GM06990 (cell line): ENCODE results near the gene SEC14L1.

ENCODE experiments used
- DNase-seq: peaks from one replicate; pipeline ENCODE4 v3.0.0-alpha.2; 2011; ENCODE audit not compliant: insufficient read length; ENCODE audit errors: extremely low read depth
- H3K27me3 ChIP-seq: replicated peaks from 2 replicates; pipeline ENCODE4 v1.6.0; 2011; ENCODE audit warnings: low read length; ENCODE audit not compliant: control insufficient read depth, insufficient read depth
- H3K36me3 ChIP-seq: 2 replicates; pipeline ENCODE4 v1.5.1; 2011; ENCODE audit warnings: low read length; ENCODE audit not compliant: control insufficient read depth, insufficient read depth
- H3K4me3 ChIP-seq: replicated peaks from 2 replicates; pipeline ENCODE4 v1.5.1; 2011; ENCODE audit warnings: low read depth, mild to moderate bottlenecking, control low read depth, low read length
- CTCF ChIP-seq: IDR thresholded peaks from 2 replicates; pipeline ENCODE4 v1.5.1; 2011; ENCODE audit warnings: low read length, control low read depth, mild to moderate bottlenecking, inconsistent platforms; ENCODE audit not compliant: insufficient read depth, poor library complexity, severe bottlenecking

Gene SEC14L1

GRCh38 chr17:77257169-77257568 is 116.4 kb downstream of the SEC14L1 start:
- H3K27me3 ChIP-seq = peaks cover 1% of the 10 kb centered on the region; the same call in 1 of the 2 replicates
- no peak for TF ChIP-seq CTCF
- no peak overlapping the region for H3K4me3 ChIP-seq
- no peaks in the 10 kb centered on the region for H3K36me3 ChIP-seq
- DNase-seq = no peak

GRCh38 chr17:77257596-77258458 is 117.1 kb downstream of the SEC14L1 start:
- TF ChIP-seq CTCF = no peak
- H3K27me3 ChIP-seq = peaks cover 1% of the 10 kb centered on the region; the same call in 1 of the 2 replicates
- DNase-seq = no peak
- no peak overlapping the region for H3K4me3 ChIP-seq
- H3K36me3 ChIP-seq = no peaks in the 10 kb centered on the region

- TF ChIP-seq CTCF = no peak
- DNase-seq = no peak
- H3K27me3 ChIP-seq = peaks cover 1% of the 10 kb centered on the region; the same call in 1 of the 2 replicates
- no peaks in the 10 kb centered on the region for H3K36me3 ChIP-seq
- no peak overlapping the region for H3K4me3 ChIP-seq
These were observed 117.9 kb downstream of the SEC14L1 start for GRCh38 chr17:77258638-77259037.

GRCh38 chr17:77264617-77265230 is 124.0 kb downstream of the SEC14L1 start:
- no peak for TF ChIP-seq CTCF
- Histone ChIP-seq H3K27me3 (no peaks in the 10 kb centered on the region), H3K4me3 (no peak overlapping the region), H3K36me3 (no peaks in the 10 kb centered on the region)
- no peak for DNase-seq

- H3K27me3 ChIP-seq = no peaks in the 10 kb centered on the region
- no peak for TF ChIP-seq CTCF
- no peaks in the 10 kb centered on the region for H3K36me3 ChIP-seq
- no peak overlapping the region for H3K4me3 ChIP-seq
- DNase-seq = no peak
These were observed 125.4 kb downstream of the SEC14L1 start for GRCh38 chr17:77266213-77266612.
